CD14-positive monocyte (primary cell): ENCODE measurements around the gene SQSTM1. TPM values are rescaled to one million over a fixed set of nuclear protein-coding genes. Genes with fewer than 3 reads are reported as not detected.

ENCODE experiments used
- DNase-seq, 3 donors: peaks; one replicate each; pipeline ENCODE4 v3.0.0-alpha.2; 2011 to 2022
- H2AFZ ChIP-seq: 2 replicates; pipeline ENCODE4 v1.6.0; 2012; ENCODE audit warnings: mild to moderate bottlenecking, low read depth, low read length, inconsistent platforms; ENCODE audit not compliant: insufficient read depth, poor library complexity, severe bottlenecking
- H3K27ac ChIP-seq, 2 donors: 1 replicate in 1 of 2; 2 replicates in 1 of 2; pipeline ENCODE4 v1.5.1; 2012 to 2013; ENCODE audit warnings: low read length in 2 of 2, control low read depth in 1 of 2, inconsistent platforms in 1 of 2, low read depth in 1 of 2, mild to moderate bottlenecking in 1 of 2
- H3K27me3 ChIP-seq, 2 donors: one replicate each; pipeline versions ENCODE4 v1.6.0 to v1.6.1; 2011 to 2013; ENCODE audit warnings: low read length in 2 of 2; ENCODE audit not compliant: control insufficient read depth in 2 of 2, insufficient read depth in 2 of 2
- H3K36me3 ChIP-seq, 2 donors: replicated peaks in 1 of 2; 1 replicate in 1 of 2; 2 replicates in 1 of 2; pipeline versions ENCODE4 v1.5.1 to v1.6.1; 2012 to 2013; ENCODE audit warnings: low read length in 2 of 2, control low read depth in 1 of 2, inconsistent platforms in 1 of 2, mild to moderate bottlenecking in 1 of 2; ENCODE audit not compliant: insufficient read depth in 2 of 2, control insufficient read depth in 1 of 2
- H3K4me1 ChIP-seq, 2 donors: 1 replicate in 1 of 2; 2 replicates in 1 of 2; pipeline versions ENCODE4 v1.5.1 to v1.6.1; 2012 to 2013; ENCODE audit warnings: low read length in 2 of 2, control low read depth in 1 of 2, inconsistent platforms in 1 of 2, mild to moderate bottlenecking in 1 of 2, moderate library complexity in 1 of 2; ENCODE audit not compliant: insufficient read depth in 2 of 2, control insufficient read depth in 1 of 2
- H3K4me2 ChIP-seq: replicated peaks from 2 replicates; pipeline ENCODE3; 2012; ENCODE audit warnings: low read length, moderate library complexity, mild to moderate bottlenecking; ENCODE audit not compliant: poor library complexity, severe bottlenecking; ENCODE audit errors: extremely low read depth
- H3K4me3 ChIP-seq, 3 experiments: fragments of 200-600 bp in 1 of 3; sonication (generic) in 1 of 3; replicated peaks in 1 of 3; 1 replicate in 2 of 3; 2 replicates in 1 of 3; pipeline ENCODE4 v1.5.1; 2011 to 2013; ENCODE audit warnings: low read length in 3 of 3, mild to moderate bottlenecking in 3 of 3, control low read depth in 2 of 3, low read depth in 2 of 3, inconsistent platforms in 1 of 3, moderate library complexity in 1 of 3
- H3K79me2 ChIP-seq: 2 replicates; pipeline ENCODE4 v1.6.0; 2012; ENCODE audit warnings: mild to moderate bottlenecking, control low read depth, inconsistent platforms, low read length, moderate library complexity; ENCODE audit not compliant: insufficient read depth
- H3K9ac ChIP-seq: 2 replicates; pipeline ENCODE4 v1.6.0; 2017; ENCODE audit warnings: low read length, mild to moderate bottlenecking; ENCODE audit not compliant: insufficient read depth, poor library complexity, severe bottlenecking
- H3K9me3 ChIP-seq, 2 donors: replicated peaks in 1 of 2; 1 replicate in 1 of 2; 2 replicates in 1 of 2; pipeline versions ENCODE4 v1.5.1 to v1.6.1; 2012 to 2013; ENCODE audit warnings: low read length in 2 of 2, control low read depth in 1 of 2; ENCODE audit not compliant: control insufficient read depth in 1 of 2, insufficient read depth in 1 of 2
- H4K20me1 ChIP-seq: 2 replicates; pipeline ENCODE4 v1.6.0; 2012; ENCODE audit warnings: mild to moderate bottlenecking, low read length, control low read depth, moderate library complexity; ENCODE audit not compliant: insufficient read depth
- H3K27ac Mint-ChIP-seq, 7 donors: one replicate each; pipeline ENCODE4 v1.8.0; 2020; ENCODE audit warnings: mild to moderate bottlenecking in 7 of 7, mixed read lengths in 7 of 7, moderate library complexity in 6 of 7, inconsistent platforms in 2 of 7
- H3K27me3 Mint-ChIP-seq, 3 donors: one replicate each; pipeline ENCODE4 v1.8.0; 2021 to 2022; ENCODE audit warnings: low read depth in 3 of 3, mild to moderate bottlenecking in 3 of 3, mixed read lengths in 3 of 3, moderate library complexity in 3 of 3, inconsistent platforms in 1 of 3
- H3K36me3 Mint-ChIP-seq, 2 donors: one replicate each; pipeline ENCODE4 v1.8.0; 2020; ENCODE audit warnings: mixed read lengths in 2 of 2, inconsistent platforms in 1 of 2, mild to moderate bottlenecking in 1 of 2
- H3K4me1 Mint-ChIP-seq: one replicate; pipeline ENCODE4 v1.8.0; 2020; ENCODE audit warnings: mild to moderate bottlenecking, mixed read lengths
- H3K4me3 Mint-ChIP-seq, 2 donors: one replicate each; pipeline ENCODE4 v1.8.0; 2020; ENCODE audit warnings: mild to moderate bottlenecking in 2 of 2, mixed read lengths in 2 of 2, moderate library complexity in 1 of 2
- H3K9me3 Mint-ChIP-seq, 7 donors: one replicate each; pipeline ENCODE4 v1.8.0; 2020 to 2022; ENCODE audit warnings: mixed read lengths in 7 of 7, mild to moderate bottlenecking in 6 of 7, moderate library complexity in 6 of 7, inconsistent platforms in 2 of 7
- WGBS: methylation state at CpG from one replicate; pipeline ENCODE4 v1.1.5; 2013; ENCODE audit warnings: missing lambda C conversion rate; ENCODE audit not compliant: insufficient coverage; 5-methylcytosine and 5-hydroxymethylcytosine counted together
- intact Hi-C, 2 donors: fragments of 100-400 bp; cut with micrococcal nuclease; formaldehyde crosslinking; loops; one replicate each; pipeline versions ENCODE4 v1.15.0 to v1.15.1; 2023
- polyA plus RNA-seq, 3 donors: library from polyadenylated mRNA; depleted of rRNA in 1 of 3; unstranded in 2 of 3; stranded (reverse) in 1 of 3; fragments of 300-500 nt in 2 of 3; fragments of >200 nt in 1 of 3; fragmentation: Illumina TruSeq in 2 of 3; gene quantifications; 1 replicate in 2 of 3; 2 replicates in 1 of 3; pipeline ENCODE4 v1.2.3, GENCODE V29; 2012 to 2021
- TF ChIP-seq, protein P1 (sequence below): fragments of 200-600 bp; IDR thresholded peaks from one replicate; pipeline ENCODE4 v1.8.0; 2022; ENCODE audit warnings: antibody characterized with exemption, mild to moderate bottlenecking

Gene SQSTM1
- polyA plus RNA-seq, 3 donors, result 182 to 312 (median 275) TPM

- Histone ChIP-seq H3K4me3 (no peak overlapping the region), H3K4me2 (no peak overlapping the region), H3K9me3 (no peaks in the 10 kb centered on the region), H3K4me1 (peaks cover 7 to 15% of the 10 kb centered on the region in 2 donors), H2AFZ (no peak overlapping the region), H3K27me3 (no peaks in the 10 kb centered on the region), H4K20me1 (no peaks in the 10 kb centered on the region), H3K36me3 (peaks cover 43 to 58% of the 10 kb centered on the region in 2 donors), H3K9ac (no peak overlapping the region), H3K27ac (no peak overlapping the region), H3K79me2 (no peaks in the 10 kb centered on the region)
- Mint-ChIP-seq H3K27me3 (peaks cover 0 to 4% (median 3%) of the 10 kb centered on the region in 3 donors), H3K27ac (no peak overlapping the region), H3K36me3 (peaks cover 49 to 52% of the 10 kb centered on the region in 2 donors), H3K9me3 (peaks cover 0 to 6% (median 0%) of the 10 kb centered on the region in 7 donors), H3K4me3 (no peak overlapping the region), H3K4me1 (peaks cover 23% of the 10 kb centered on the region)
- WGBS, result 97% methylated on average over 5 of the region's 9 CpGs
- DNase-seq, result no peak
- TF ChIP-seq, protein P1, sequence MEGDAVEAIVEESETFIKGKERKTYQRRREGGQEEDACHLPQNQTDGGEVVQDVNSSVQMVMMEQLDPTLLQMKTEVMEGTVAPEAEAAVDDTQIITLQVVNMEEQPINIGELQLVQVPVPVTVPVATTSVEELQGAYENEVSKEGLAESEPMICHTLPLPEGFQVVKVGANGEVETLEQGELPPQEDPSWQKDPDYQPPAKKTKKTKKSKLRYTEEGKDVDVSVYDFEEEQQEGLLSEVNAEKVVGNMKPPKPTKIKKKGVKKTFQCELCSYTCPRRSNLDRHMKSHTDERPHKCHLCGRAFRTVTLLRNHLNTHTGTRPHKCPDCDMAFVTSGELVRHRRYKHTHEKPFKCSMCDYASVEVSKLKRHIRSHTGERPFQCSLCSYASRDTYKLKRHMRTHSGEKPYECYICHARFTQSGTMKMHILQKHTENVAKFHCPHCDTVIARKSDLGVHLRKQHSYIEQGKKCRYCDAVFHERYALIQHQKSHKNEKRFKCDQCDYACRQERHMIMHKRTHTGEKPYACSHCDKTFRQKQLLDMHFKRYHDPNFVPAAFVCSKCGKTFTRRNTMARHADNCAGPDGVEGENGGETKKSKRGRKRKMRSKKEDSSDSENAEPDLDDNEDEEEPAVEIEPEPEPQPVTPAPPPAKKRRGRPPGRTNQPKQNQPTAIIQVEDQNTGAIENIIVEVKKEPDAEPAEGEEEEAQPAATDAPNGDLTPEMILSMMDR, result no peak
- intact Hi-C loops, result no loop called here
Measured at GRCh38 chr5:179862891-179863290, 42.2 kb downstream of the SQSTM1 start.

DNA sequence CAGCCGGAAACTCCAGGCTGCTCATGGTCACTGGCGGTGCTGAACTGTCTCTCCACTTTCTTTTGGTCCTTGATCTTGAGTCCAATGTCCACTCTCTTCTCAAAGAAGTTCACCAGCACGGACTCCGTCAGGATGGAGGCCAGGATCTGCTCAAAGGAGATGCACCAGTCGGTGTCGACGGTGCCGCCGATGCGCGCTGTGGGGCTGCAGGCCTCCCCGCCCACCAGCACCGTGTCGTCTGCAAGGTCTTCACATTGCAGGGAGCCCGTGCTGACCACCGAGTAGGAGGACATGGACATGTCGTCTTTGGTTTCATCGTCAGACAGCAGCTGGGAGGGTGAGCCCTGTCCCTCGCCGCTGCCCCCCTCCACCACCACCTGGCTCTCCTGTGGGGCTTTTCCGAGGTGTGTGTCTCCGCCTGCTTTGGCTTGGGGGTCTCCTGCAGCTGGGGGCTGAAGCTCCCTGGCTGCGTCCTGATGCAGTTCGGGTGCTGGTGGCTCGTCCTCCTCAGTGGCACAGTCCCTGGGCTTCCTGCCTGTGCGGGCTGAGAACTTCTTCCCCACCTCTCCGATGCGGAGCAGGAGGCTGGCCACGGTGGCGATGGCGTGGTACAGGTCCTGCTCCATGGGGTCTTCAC lies 42.9 kb downstream of the SQSTM1 start:
- Mint-ChIP-seq H3K9me3 (peaks cover 0 to 6% (median 0%) of the 10 kb centered on the region in 7 donors), H3K4me3 (no peak overlapping the region), H3K4me1 (peaks cover 21% of the 10 kb centered on the region), H3K27me3 (peaks cover 0 to 4% (median 3%) of the 10 kb centered on the region in 3 donors), H3K27ac (no peak overlapping the region), H3K36me3 (peaks cover 56 to 59% of the 10 kb centered on the region in 2 donors)
- intact Hi-C loops, result no loop called here
- TF ChIP-seq, protein P1, result no peak
- Histone ChIP-seq H3K4me1 (peaks cover 3 to 8% of the 10 kb centered on the region in 2 donors), H3K36me3 (peaks cover 43 to 64% of the 10 kb centered on the region in 2 donors), H2AFZ (no peak overlapping the region), H3K9me3 (no peaks in the 10 kb centered on the region), H4K20me1 (no peaks in the 10 kb centered on the region), H3K4me3 (no peak overlapping the region), H3K27me3 (no peaks in the 10 kb centered on the region), H3K79me2 (no peaks in the 10 kb centered on the region), H3K4me2 (no peak overlapping the region), H3K9ac (no peak overlapping the region), H3K27ac (no peak overlapping the region)
- WGBS, result 99% methylated on average over 25 of the region's 31 CpGs
- DNase-seq, result no peak
